GM23248 (cell line): ENCODE results near the gene TXNDC12.

Experiments
- EZH2 ChIP-seq: fragments of 200-600 bp; sonication (generic); IDR thresholded peaks from 2 replicates; pipeline ENCODE4 v1.6.1; 2018; ENCODE audit warnings: antibody characterized with exemption, mild to moderate bottlenecking; ENCODE audit not compliant: insufficient read depth, poor library complexity, severe bottlenecking
- EZH2phosphoT487 ChIP-seq: fragments of 200-600 bp; sonication (generic); IDR thresholded peaks from 2 replicates; pipeline ENCODE4 v1.6.1; 2018; ENCODE audit warnings: antibody characterized with exemption, moderate library complexity, mild to moderate bottlenecking, low read depth; ENCODE audit not compliant: insufficient read depth

DNA sequence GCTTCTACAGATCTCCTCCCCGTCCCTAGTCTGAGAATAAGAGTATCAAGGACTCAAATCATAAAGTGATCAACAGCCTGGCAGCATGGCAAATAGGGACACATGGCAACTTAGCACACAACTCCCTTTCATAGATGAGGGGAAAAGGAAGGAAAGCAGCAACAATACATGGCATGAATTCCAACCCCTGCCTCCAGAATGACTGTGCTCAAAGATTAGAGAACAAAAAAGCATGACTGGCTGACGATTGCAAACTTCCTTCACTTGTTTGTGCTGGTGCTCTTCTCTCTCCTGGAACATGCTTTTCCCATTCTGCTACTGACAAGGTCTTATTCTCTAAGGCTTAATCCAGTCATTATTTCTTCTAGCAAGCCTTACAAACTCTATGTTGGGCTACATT, 32.9 kb downstream of the TXNDC12 start:
- no peak for TF ChIP-seq EZH2phosphoT487
- no peak for TF ChIP-seq EZH2
